HG02981 (cell line): ENCODE measurements around the gene TMEM196.
"Not testable (repeated sequence)": the region's sequence is repeated elsewhere in the genome, so short reads cannot be mapped to it uniquely, and the experiment has no call there.

ENCODE experiments used
- ATAC-seq: cut with Tn5 transposase; IDR thresholded peaks from one replicate; pipeline ENCODE4 v1.9.1; 2021; ENCODE audit warnings: mild to moderate bottlenecking, moderate library complexity; ENCODE audit not compliant: unreplicated experiment

Gene TMEM196

GRCh38 chr7:19708397-19709248, 64.8 kb downstream of the TMEM196 start, which contains the start of gene POLR1F:
Gene POLR1F (minus strand): TSS chr7:19709037. CDS start chr7:19709016, 21 bp downstream.
- ATAC-seq: peak; percentile 98

GRCh38 chr7:19707240-19707639, 66.2 kb downstream of the TMEM196 start:
- no peak for ATAC-seq

- no peak for ATAC-seq
These were observed 67.8 kb downstream of the TMEM196 start for GRCh38 chr7:19705663-19706062.

- ATAC-seq: no peak
These were observed 71.9 kb downstream of the TMEM196 start for GRCh38 chr7:19701471-19701870.

- no peak for ATAC-seq
These were observed 72.5 kb downstream of the TMEM196 start for GRCh38 chr7:19700936-19701335.

GRCh38 chr7:19698331-19698730, 75.1 kb downstream of the TMEM196 start:
- ATAC-seq: no peak

- ATAC-seq: no peak
These were observed 76.5 kb downstream of the TMEM196 start for GRCh38 chr7:19696926-19697325.

- ATAC-seq: no peak
These were observed 81.1 kb downstream of the TMEM196 start for GRCh38 chr7:19692111-19692828.

GRCh38 chr7:19690736-19691135, 82.7 kb downstream of the TMEM196 start:
- no peak for ATAC-seq

- ATAC-seq: not testable (repeated sequence)
These were observed 84.3 kb downstream of the TMEM196 start for GRCh38 chr7:19689130-19689529.

GRCh38 chr7:19681596-19681995, 91.8 kb downstream of the TMEM196 start:
- ATAC-seq: no peak

- peak; percentile 64 for ATAC-seq
These were observed 96.2 kb downstream of the TMEM196 start for GRCh38 chr7:19677180-19677579.

GRCh38 chr7:19675816-19676215, 97.6 kb downstream of the TMEM196 start:
- ATAC-seq: no peak

GRCh38 chr7:19674266-19674960, 99.0 kb downstream of the TMEM196 start:
- no peak for ATAC-seq

- no peak for ATAC-seq
These were observed 102.6 kb downstream of the TMEM196 start for GRCh38 chr7:19670806-19671205.
